HG03097 (cell line): ENCODE measurements around the gene MAF.

ENCODE experiments used
- ATAC-seq: cut with Tn5 transposase; IDR thresholded peaks from one replicate; pipeline ENCODE4 v1.9.1; 2021; ENCODE audit not compliant: unreplicated experiment, low FRiP score

Gene MAF

GRCh38 chr16:79613009-79613408, 12.5 kb upstream of the MAF start:
- ATAC-seq: no peak

GRCh38 chr16:79612207-79612606, 11.7 kb upstream of the MAF start:
- no peak for ATAC-seq

GRCh38 chr16:79610771-79611170, 10.2 kb upstream of the MAF start:
- ATAC-seq: no peak

- ATAC-seq: no peak
Observed at GRCh38 chr16:79609861-79610260, 9.3 kb upstream of the MAF start.

GRCh38 chr16:79608976-79609375, 8.4 kb upstream of the MAF start:
- ATAC-seq: no peak

GRCh38 chr16:79607587-79607986, 7.0 kb upstream of the MAF start:
- ATAC-seq: no peak

- no peak for ATAC-seq
Observed at GRCh38 chr16:79605999-79606398, 5.5 kb upstream of the MAF start.

GRCh38 chr16:79603055-79603454, 2.5 kb upstream of the MAF start:
- ATAC-seq: no peak

GRCh38 chr16:79602628-79603014, 2.1 kb upstream of the MAF start:
- ATAC-seq: no peak

GRCh38 chr16:79601931-79602627, 1.5 kb upstream of the MAF start:
- no peak for ATAC-seq

- no peak for ATAC-seq
Observed at GRCh38 chr16:79601092-79601930, 774 bp upstream of the MAF start.

GRCh38 chr16:79599837-79600637, 500 bp downstream of the MAF start:
- ATAC-seq: no peak

GRCh38 chr16:79599256-79599836, 1.2 kb downstream of the MAF start:
- no peak for ATAC-seq

GRCh38 chr16:79598348-79599181, 2.0 kb downstream of the MAF start:
- no peak for ATAC-seq

GRCh38 chr16:79598063-79598347, 2.5 kb downstream of the MAF start:
- ATAC-seq: no peak

- no peak for ATAC-seq
Observed at GRCh38 chr16:79597277-79598062, 3.1 kb downstream of the MAF start.

GRCh38 chr16:79595931-79596450, 4.5 kb downstream of the MAF start:
- no peak for ATAC-seq

- ATAC-seq: no peak
Observed at GRCh38 chr16:79595231-79595641, 5.3 kb downstream of the MAF start.

- ATAC-seq: no peak
Observed at GRCh38 chr16:79593754-79594153, 6.8 kb downstream of the MAF start.
